ENCODE data around the gene DNAJC8.

Gene DNAJC8

GRCh38 chr1:28173980-28174297, 58.9 kb downstream of the DNAJC8 start:
- TF ChIP-seq CTCF (IDR thresholded peaks at IDR 0.05; ENCODE audit: low read depth, low read length, missing control alignments), result no peak
- no peak for DNase-seq (ENCODE audit: low read depth)
- no peak overlapping the region for H3K4me3 ChIP-seq (ENCODE audit: low read depth, low read length)
- in situ Hi-C loops (cut with HindIII; ENCODE audit: low sequenced_read_pairs), result no loop called here

GRCh38 chr1:28173151-28173979, 59.5 kb downstream of the DNAJC8 start:
- no peak for DNase-seq (ENCODE audit: low read depth)
- in situ Hi-C loops (cut with HindIII; ENCODE audit: low sequenced_read_pairs), result no loop called here
- H3K4me3 ChIP-seq (ENCODE audit: low read depth, low read length), result no peak overlapping the region
- no peak for TF ChIP-seq CTCF (IDR thresholded peaks at IDR 0.05; ENCODE audit: low read depth, low read length, missing control alignments)

GRCh38 chr1:28172713-28173150, 60.1 kb downstream of the DNAJC8 start:
- in situ Hi-C loops (cut with HindIII; ENCODE audit: low sequenced_read_pairs), result no loop called here
- DNase-seq (ENCODE audit: low read depth), result no peak
- no peak for TF ChIP-seq CTCF (IDR thresholded peaks at IDR 0.05; ENCODE audit: low read depth, low read length, missing control alignments)
- H3K4me3 ChIP-seq (ENCODE audit: low read depth, low read length), result no peak overlapping the region

- in situ Hi-C loops (cut with HindIII; ENCODE audit: low sequenced_read_pairs), result no loop called here
- TF ChIP-seq CTCF (IDR thresholded peaks at IDR 0.05; ENCODE audit: low read depth, low read length, missing control alignments), result no peak
- no peak for DNase-seq (ENCODE audit: low read depth)
- no peak overlapping the region for H3K4me3 ChIP-seq (ENCODE audit: low read depth, low read length)
Observed at GRCh38 chr1:28171246-28171645, 61.6 kb downstream of the DNAJC8 start.

GRCh38 chr1:28170001-28170596, 62.7 kb downstream of the DNAJC8 start:
- no peak overlapping the region for H3K4me3 ChIP-seq (ENCODE audit: low read depth, low read length)
- in situ Hi-C loops (cut with HindIII; ENCODE audit: low sequenced_read_pairs), result no loop called here
- no peak for DNase-seq (ENCODE audit: low read depth)
- no peak for TF ChIP-seq CTCF (IDR thresholded peaks at IDR 0.05; ENCODE audit: low read depth, low read length, missing control alignments)

- in situ Hi-C loops (cut with HindIII; ENCODE audit: low sequenced_read_pairs), result no loop called here
- peak; percentile 18 for DNase-seq (ENCODE audit: low read depth)
- H3K4me3 ChIP-seq (ENCODE audit: low read depth, low read length), result no peak overlapping the region
- no peak for TF ChIP-seq CTCF (IDR thresholded peaks at IDR 0.05; ENCODE audit: low read depth, low read length, missing control alignments)
Observed at GRCh38 chr1:28163496-28164161, 69.2 kb downstream of the DNAJC8 start.

Data from astrocyte of the cerebellum (primary cell).